Measurements from ENCODE around the gene CFAP65. TPM values are rescaled to one million over a fixed set of nuclear protein-coding genes. Genes with fewer than 3 reads are reported as not detected.

CFAP65 gene
- polyA plus RNA-seq, 3 donors: not detected

DNA sequence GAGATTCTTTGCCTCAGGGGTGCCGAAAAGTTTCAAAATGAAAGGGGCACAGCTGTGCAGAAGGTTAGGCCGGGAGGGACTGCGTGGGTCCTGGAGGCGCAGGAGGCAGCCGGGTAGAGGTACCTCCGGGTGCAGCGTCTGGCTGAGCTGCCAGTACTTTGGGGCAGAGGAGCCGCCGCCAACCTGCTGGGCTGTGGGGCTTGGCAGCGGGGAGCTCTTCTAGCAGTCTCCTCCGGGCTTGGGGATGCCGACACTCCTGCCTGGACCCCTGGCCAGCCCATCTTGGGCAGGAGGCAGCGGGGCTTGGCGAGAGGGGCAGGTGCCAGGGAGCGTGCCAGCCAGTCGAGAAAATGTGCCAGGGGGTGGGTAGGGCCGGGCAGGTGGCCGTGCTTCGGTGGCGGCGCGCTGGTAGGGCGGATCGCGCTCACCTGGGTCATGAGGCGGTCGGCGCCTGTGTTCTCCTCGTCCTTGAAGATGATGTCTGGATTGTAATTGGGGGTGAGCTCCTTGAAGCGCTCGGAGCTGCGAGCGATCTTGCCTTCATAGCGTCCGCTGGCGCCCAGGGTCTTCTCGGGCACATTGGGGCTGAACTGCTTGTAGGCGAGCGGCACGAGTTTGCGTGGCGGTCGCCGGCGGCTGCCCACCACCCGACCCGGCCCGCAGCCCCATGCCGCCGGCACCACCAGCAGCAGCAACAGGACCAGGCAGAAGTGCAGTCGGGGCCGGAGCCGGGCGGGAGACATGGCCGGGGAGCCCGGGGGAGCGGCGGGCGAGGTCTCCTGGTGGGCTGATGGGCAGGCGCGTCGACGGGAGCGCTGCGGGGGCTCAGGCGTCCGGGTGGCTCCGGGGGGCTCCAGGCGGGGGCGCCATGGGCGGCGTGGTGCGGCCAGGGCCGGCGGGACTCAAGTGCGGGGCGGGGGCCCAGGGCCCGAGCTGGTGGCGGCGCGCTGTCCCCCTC, 18.7 kb upstream of the CFAP65 start:
- Histone ChIP-seq H2AFZ (ENCODE audit: insufficient read depth, low read depth, low read length, poor library complexity, severe bottlenecking) (no peak overlapping the region), H4K20me1 (ENCODE audit: insufficient read depth, low read length) (no peaks in the 10 kb centered on the region), H3K4me2 (replicated peaks; ENCODE audit: extremely low read depth, low read length, poor library complexity, severe bottlenecking) (no peak overlapping the region), H3K4me1 (ENCODE audit: control insufficient read depth in 1 of 2, insufficient read depth in 2 of 2, low read length in 2 of 2) (peaks cover 9 to 15% of the 10 kb centered on the region in 2 donors), H3K36me3 (replicated peaks in 1 of 2; ENCODE audit: control insufficient read depth in 1 of 2, insufficient read depth in 2 of 2, low read length in 2 of 2) (no peaks in the 10 kb centered on the region), H3K79me2 (ENCODE audit: insufficient read depth, low read length) (no peaks in the 10 kb centered on the region), H3K9ac (ENCODE audit: insufficient read depth, low read length, poor library complexity, severe bottlenecking) (no peak overlapping the region), H3K27me3 (ENCODE audit: control insufficient read depth in 2 of 2, insufficient read depth in 2 of 2, low read length in 2 of 2) (peaks cover 70 to 90% of the 10 kb centered on the region in 2 donors), H3K9me3 (replicated peaks in 1 of 2; ENCODE audit: control insufficient read depth in 1 of 2, insufficient read depth in 1 of 2, low read length in 2 of 2) (peaks cover 0 to 28% of the 10 kb centered on the region in 2 donors), H3K27ac (ENCODE audit: low read depth in 1 of 2, low read length in 2 of 2) (no peak overlapping the region), H3K4me3 (replicated peaks in 1 of 3; ENCODE audit: low read depth in 2 of 3, low read length in 3 of 3) (no peak overlapping the region)
- H3K4me3 Mint-ChIP-seq: peak overlapping the region; percentile 47 to 81
- peaks cover 17% of the 10 kb centered on the region for H3K4me1 Mint-ChIP-seq
- no peak overlapping the region for H3K27ac Mint-ChIP-seq
- 5% methylated on average over 76 of the region's 81 CpGs for WGBS (ENCODE audit: insufficient coverage)
- TF ChIP-seq CTCF (IDR thresholded peaks at IDR 0.05): no peak
- intact Hi-C loops (cut with micrococcal nuclease): loop anchor here (2.0 to 10.0 kb wide), 5 partner anchors 57 to 245 kb away; partner anchors contain the start of gene PTPRN (in 1 of the 2)
- H3K9me3 Mint-ChIP-seq: peaks cover 0 to 31% (median 4%) of the 10 kb centered on the region in 7 donors
- H3K36me3 Mint-ChIP-seq: peaks cover 0 to 7% of the 10 kb centered on the region in 2 donors
- DNase-seq: no peak
- peaks cover 78 to 94% (median 84%) of the 10 kb centered on the region in 3 donors for H3K27me3 Mint-ChIP-seq (ENCODE audit: low read depth in 3 of 3)

GRCh38 chr2:219059375-219059724, 18.0 kb upstream of the CFAP65 start:
- Histone ChIP-seq H3K9me3 (replicated peaks in 1 of 2; ENCODE audit: control insufficient read depth in 1 of 2, insufficient read depth in 1 of 2, low read length in 2 of 2) (peaks cover 0 to 28% of the 10 kb centered on the region in 2 donors), H3K4me2 (replicated peaks; ENCODE audit: extremely low read depth, low read length, poor library complexity, severe bottlenecking) (no peak overlapping the region), H3K27me3 (ENCODE audit: control insufficient read depth in 2 of 2, insufficient read depth in 2 of 2, low read length in 2 of 2) (peaks cover 64 to 88% of the 10 kb centered on the region in 2 donors), H3K4me1 (ENCODE audit: control insufficient read depth in 1 of 2, insufficient read depth in 2 of 2, low read length in 2 of 2) (peaks cover 9 to 15% of the 10 kb centered on the region in 2 donors), H4K20me1 (ENCODE audit: insufficient read depth, low read length) (no peaks in the 10 kb centered on the region), H3K9ac (ENCODE audit: insufficient read depth, low read length, poor library complexity, severe bottlenecking) (no peak overlapping the region), H3K27ac (ENCODE audit: low read depth in 1 of 2, low read length in 2 of 2) (no peak overlapping the region), H3K36me3 (replicated peaks in 1 of 2; ENCODE audit: control insufficient read depth in 1 of 2, insufficient read depth in 2 of 2, low read length in 2 of 2) (no peaks in the 10 kb centered on the region), H2AFZ (ENCODE audit: insufficient read depth, low read depth, low read length, poor library complexity, severe bottlenecking) (no peak overlapping the region), H3K79me2 (ENCODE audit: insufficient read depth, low read length) (no peaks in the 10 kb centered on the region), H3K4me3 (replicated peaks in 1 of 3; ENCODE audit: low read depth in 2 of 3, low read length in 3 of 3) (no peak overlapping the region)
- Mint-ChIP-seq H3K4me3 (peak overlapping the region in 1 of 2 donors; percentile 81), H3K27ac (no peak overlapping the region), H3K4me1 (peaks cover 17% of the 10 kb centered on the region), H3K9me3 (peaks cover 0 to 31% (median 4%) of the 10 kb centered on the region in 7 donors), H3K27me3 (ENCODE audit: low read depth in 3 of 3) (peaks cover 74 to 92% (median 88%) of the 10 kb centered on the region in 3 donors), H3K36me3 (peaks cover 0 to 6% of the 10 kb centered on the region in 2 donors)
- intact Hi-C loops (cut with micrococcal nuclease): loop anchor here (2.0 to 10.0 kb wide), 5 partner anchors 58 to 245 kb away; partner anchors contain the start of gene PTPRN (in 1 of the 2)
- no peak for DNase-seq
- no peak for TF ChIP-seq CTCF (IDR thresholded peaks at IDR 0.05)
- 3% methylated on average over 17 of the region's 17 CpGs for WGBS (ENCODE audit: insufficient coverage)
